Sigmoid colon (tissue), 7 donors: Measurements from ENCODE around the gene EDNRA. TPM values are rescaled to one million over a fixed set of nuclear protein-coding genes. Genes with fewer than 3 reads are reported as not detected.

Experiments used
- DNase-seq: peaks from one replicate; pipeline ENCODE4 v3.0.0-alpha.2; 2019
- H3K27ac ChIP-seq, 4 donors: fragments of 200-600 bp; sonication (generic); one replicate each; pipeline ENCODE4 v1.5.1; 2016 to 2019; ENCODE audit warnings: mild to moderate bottlenecking in 1 of 4
- H3K27me3 ChIP-seq, 3 donors: fragments of 200-600 bp; sonication (generic); one replicate each; pipeline ENCODE4 v1.5.1; 2019; ENCODE audit warnings: mild to moderate bottlenecking in 1 of 3
- H3K36me3 ChIP-seq, 4 donors: fragments of 200-600 bp; sonication (generic); one replicate each; pipeline ENCODE4 v1.5.1; 2016 to 2019
- H3K4me1 ChIP-seq, 4 donors: fragments of 200-600 bp; sonication (generic); one replicate each; pipeline ENCODE4 v1.5.1; 2017 to 2019
- H3K4me3 ChIP-seq, 4 donors: fragments of 200-600 bp; sonication (generic); one replicate each; pipeline ENCODE4 v1.5.1; 2017 to 2019; ENCODE audit warnings: mild to moderate bottlenecking in 2 of 4, moderate library complexity in 1 of 4
- H3K9me3 ChIP-seq, 4 donors: fragments of 200-600 bp in 3 of 4; sonication (generic) in 3 of 4; one replicate each; pipeline versions ENCODE4 v1.5.1 to v1.6.1; 2013 to 2019
- CTCF ChIP-seq, 4 experiments: fragments of 450-650 bp in 3 of 4; fragments of 200-600 bp in 1 of 4; IDR thresholded peaks; one replicate each; pipeline ENCODE4 v1.5.1; 2016 to 2019; ENCODE audit warnings: antibody characterized with exemption in 4 of 4, mild to moderate bottlenecking in 3 of 4, moderate library complexity in 2 of 4
- EP300 ChIP-seq, 4 donors: sonication (generic); formaldehyde crosslinking; IDR thresholded peaks; one replicate each; pipeline ENCODE4 v1.6.1; 2017; ENCODE audit warnings: antibody characterized with exemption in 4 of 4
- POLR2A ChIP-seq, 2 donors: fragments of 450-650 bp; IDR thresholded peaks; one replicate each; pipeline ENCODE4 v1.6.1; 2016; ENCODE audit warnings: antibody characterized with exemption in 2 of 2, mild to moderate bottlenecking in 2 of 2, moderate library complexity in 2 of 2
- POLR2AphosphoS5 ChIP-seq, 4 donors: sonication (generic); formaldehyde crosslinking; IDR thresholded peaks; one replicate each; pipeline ENCODE4 v1.6.1; 2017; ENCODE audit warnings: antibody characterized with exemption in 4 of 4
- WGBS, 2 donors: extraction: QIAGEN DNeasy Blood & Tissue Kit; methylation state at CpG; one replicate each; pipeline ENCODE4 v1.1.7; 2013; 5-methylcytosine and 5-hydroxymethylcytosine counted together
- intact Hi-C: fragments of 100-400 bp; cut with DNase I; formaldehyde crosslinking; loops from one replicate; pipeline ENCODE4 v1.15.1; 2023
- polyA plus RNA-seq, 3 donors: library from polyadenylated mRNA; stranded (reverse); fragments of 200-250 nt; gene quantifications; one replicate each; pipeline ENCODE4 v1.2.3, GENCODE V29; 2013
- total RNA-seq, 4 donors: library from RNA; depleted of rRNA; stranded (reverse); fragments of >200 nt; gene quantifications; one replicate each; pipeline ENCODE4 v1.1.0, GENCODE V29; 2016
- donor health status: healthy with polysubstance abuse.
- donor health status: Bipolar disorder and iron deficiency.
- donor health status: healthy.

EDNRA gene
- total and polyA plus RNA-seq, 7 donors: 0.23 to 10.5 (median 3.7) TPM; not detected in 1

GRCh38 chr4:147546349-147546748 lies 65.5 kb downstream of the EDNRA start:
- no peak overlapping the region for H3K27ac ChIP-seq
- intact Hi-C loops: no loop called here

GRCh38 chr4:147547314-147548056 lies 66.6 kb downstream of the EDNRA start:
- no peaks in the 10 kb centered on the region for H3K36me3 ChIP-seq
- intact Hi-C loops: no loop called here
- no peak for DNase-seq
- H3K27me3 ChIP-seq: no peaks in the 10 kb centered on the region
- H3K27ac ChIP-seq: no peak overlapping the region
- peaks cover 0 to 10% (median 3%) of the 10 kb centered on the region in 4 donors for H3K4me1 ChIP-seq
- H3K9me3 ChIP-seq: no peaks in the 10 kb centered on the region
- 86 to 90% methylated on average over 4 of the region's 4 CpGs for WGBS, 2 donors
- no peak for TF ChIP-seq EP300 (IDR thresholded peaks at IDR 0.05)
- no peak for TF ChIP-seq POLR2A (IDR thresholded peaks at IDR 0.05)
- TF ChIP-seq POLR2AphosphoS5 (IDR thresholded peaks at IDR 0.05): no peak
- TF ChIP-seq CTCF (IDR thresholded peaks at IDR 0.05): no peak
- no peak overlapping the region for H3K4me3 ChIP-seq

More at GRCh38 chr4:147546349-147546748, 65.5 kb downstream of the EDNRA start:
- DNase-seq: no peak
- TF ChIP-seq CTCF (IDR thresholded peaks at IDR 0.05) (no peak), POLR2A (IDR thresholded peaks at IDR 0.05) (no peak), POLR2AphosphoS5 (IDR thresholded peaks at IDR 0.05) (no peak), EP300 (IDR thresholded peaks at IDR 0.05) (no peak)
- 40 to 70% methylated on average over 2 of the region's 2 CpGs for WGBS, 2 donors
- H3K4me1 ChIP-seq: peaks cover 0 to 10% (median 3%) of the 10 kb centered on the region in 4 donors
- no peaks in the 10 kb centered on the region for H3K9me3 ChIP-seq
- H3K36me3 ChIP-seq: no peaks in the 10 kb centered on the region
- no peaks in the 10 kb centered on the region for H3K27me3 ChIP-seq
- no peak overlapping the region for H3K4me3 ChIP-seq

GRCh38 chr4:147548256-147548655 lies 67.4 kb downstream of the EDNRA start:
- no peak overlapping the region for H3K27ac ChIP-seq
- intact Hi-C loops: no loop called here
- no peaks in the 10 kb centered on the region for H3K27me3 ChIP-seq
- TF ChIP-seq CTCF (IDR thresholded peaks at IDR 0.05) (no peak), POLR2AphosphoS5 (IDR thresholded peaks at IDR 0.05) (no peak), EP300 (IDR thresholded peaks at IDR 0.05) (no peak), POLR2A (IDR thresholded peaks at IDR 0.05) (no peak)
- H3K4me3 ChIP-seq: no peak overlapping the region
- H3K9me3 ChIP-seq: no peaks in the 10 kb centered on the region
- H3K4me1 ChIP-seq: peaks cover 0 to 10% (median 3%) of the 10 kb centered on the region in 4 donors
- WGBS, 2 donors: 94 to 95% methylated on average over 2 of the region's 2 CpGs
- H3K36me3 ChIP-seq: no peaks in the 10 kb centered on the region
- no peak for DNase-seq

GRCh38 chr4:147550626-147551246 lies 69.8 kb downstream of the EDNRA start:
- H3K4me1 ChIP-seq: peaks cover 0 to 10% (median 3%) of the 10 kb centered on the region in 4 donors
- 58 to 60% methylated on average over 8 of the region's 8 CpGs for WGBS, 2 donors
- no peak for DNase-seq
- no peaks in the 10 kb centered on the region for H3K9me3 ChIP-seq
- no peak overlapping the region for H3K27ac ChIP-seq
- TF ChIP-seq CTCF (IDR thresholded peaks at IDR 0.05): no peak
- TF ChIP-seq POLR2A (IDR thresholded peaks at IDR 0.05): no peak
- no peak for TF ChIP-seq POLR2AphosphoS5 (IDR thresholded peaks at IDR 0.05)
- no peak for TF ChIP-seq EP300 (IDR thresholded peaks at IDR 0.05)
- H3K4me3 ChIP-seq: peak overlapping the region in 1 of 4 donors; percentile 4
- intact Hi-C loops: no loop called here
- no peaks in the 10 kb centered on the region for H3K27me3 ChIP-seq
- no peaks in the 10 kb centered on the region for H3K36me3 ChIP-seq
